HEK293 (cell line): Measurements from ENCODE around the gene TEX19.

Source experiments
- ZNF544 ChIP-seq: fragments of 450-650 bp; formaldehyde crosslinking; IDR thresholded peaks from 2 replicates; pipeline ENCODE4 v1.5.0; 2017; ENCODE audit warnings: missing biosample characterization, missing genetic modification characterization
- TF ChIP-seq, protein P1 (sequence below): fragments of 450-650 bp; formaldehyde crosslinking; IDR thresholded peaks from 2 replicates; pipeline ENCODE4 v1.5.1; 2016; ENCODE audit warnings: missing biosample characterization, missing genetic modification characterization

- TF ChIP-seq, protein P1, sequence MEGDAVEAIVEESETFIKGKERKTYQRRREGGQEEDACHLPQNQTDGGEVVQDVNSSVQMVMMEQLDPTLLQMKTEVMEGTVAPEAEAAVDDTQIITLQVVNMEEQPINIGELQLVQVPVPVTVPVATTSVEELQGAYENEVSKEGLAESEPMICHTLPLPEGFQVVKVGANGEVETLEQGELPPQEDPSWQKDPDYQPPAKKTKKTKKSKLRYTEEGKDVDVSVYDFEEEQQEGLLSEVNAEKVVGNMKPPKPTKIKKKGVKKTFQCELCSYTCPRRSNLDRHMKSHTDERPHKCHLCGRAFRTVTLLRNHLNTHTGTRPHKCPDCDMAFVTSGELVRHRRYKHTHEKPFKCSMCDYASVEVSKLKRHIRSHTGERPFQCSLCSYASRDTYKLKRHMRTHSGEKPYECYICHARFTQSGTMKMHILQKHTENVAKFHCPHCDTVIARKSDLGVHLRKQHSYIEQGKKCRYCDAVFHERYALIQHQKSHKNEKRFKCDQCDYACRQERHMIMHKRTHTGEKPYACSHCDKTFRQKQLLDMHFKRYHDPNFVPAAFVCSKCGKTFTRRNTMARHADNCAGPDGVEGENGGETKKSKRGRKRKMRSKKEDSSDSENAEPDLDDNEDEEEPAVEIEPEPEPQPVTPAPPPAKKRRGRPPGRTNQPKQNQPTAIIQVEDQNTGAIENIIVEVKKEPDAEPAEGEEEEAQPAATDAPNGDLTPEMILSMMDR: no peak
- TF ChIP-seq ZNF544 (tag by site-specific recombination): no peak
Observed at GRCh38 chr17:82390015-82390859, 31.2 kb downstream of the TEX19 start.
